H1 (cell line): Measurements from ENCODE around the gene UVRAG. TPM values are rescaled to one million over a fixed set of nuclear protein-coding genes. Genes with fewer than 3 reads are reported as not detected.

Source experiments
- BACH1 ChIP-seq: IDR thresholded peaks from 2 replicates; pipeline ENCODE4 v1.6.1; 2012; ENCODE audit warnings: low read length, improper control_type of control experiment
- POLR2A ChIP-seq, 2 experiments: IDR thresholded peaks; 1 replicate in 1 of 2; 2 replicates in 1 of 2; pipeline ENCODE4 v1.6.1; 2011; ENCODE audit warnings: low read depth in 2 of 2, low read length in 2 of 2, mild to moderate bottlenecking in 2 of 2; ENCODE audit errors: control extremely low read depth in 1 of 2
- POU5F1 ChIP-seq: IDR thresholded peaks from 2 replicates; pipeline ENCODE4 v1.6.1; 2011; ENCODE audit warnings: low read depth, mild to moderate bottlenecking, low read length, moderate library complexity
- SIN3A ChIP-seq, 2 experiments: IDR thresholded peaks in 1 of 2; conservative IDR thresholded peaks in 1 of 2; 2 replicates each; pipeline ENCODE4 v1.6.1; 2011 to 2012; ENCODE audit warnings: low read length in 2 of 2, improper control_type of control experiment in 1 of 2, low read depth in 1 of 2, mild to moderate bottlenecking in 1 of 2
- TAF7 ChIP-seq: optimal IDR thresholded peaks from 2 replicates; pipeline ENCODE3; 2011; ENCODE audit warnings: low read depth, mild to moderate bottlenecking, inconsistent platforms, low read length, moderate library complexity, borderline replicate concordance
- polyA plus RNA-seq, 7 experiments: library from polyadenylated mRNA; depleted of rRNA in 3 of 7; stranded (reverse) in 5 of 7; unstranded in 2 of 7; fragments of >200 nt in 5 of 7; fragments of 200-250 nt in 2 of 7; gene quantifications; 1 replicate in 5 of 7; 2 replicates in 1 of 7; 4 replicates in 1 of 7; pipeline versions ENCODE4 v1.2.1 to v1.2.3, GENCODE V29; 2011 to 2013; ENCODE audit warnings: missing spikeins in 2 of 7, mixed read lengths in 2 of 7
- total RNA-seq: library from RNA; stranded (reverse); fragmentation: NEBNext Ultra II Directional; extraction: Animal tissue kit (Norgen Biotek cat#: 25700); gene quantifications from 2 replicates; pipeline ENCODE4 v1.2.1, GENCODE V29; 2021

Gene UVRAG
- total and polyA plus RNA-seq, 2 of the 8 experiments (the other 6 are each of a cell fraction or from before 2014, with no cell fraction given): 5.5 to 14.7 TPM

- TF ChIP-seq POU5F1 (no peak), TAF7 (no peak), SIN3A (conservative IDR thresholded peaks at IDR 0.05 in 1 of 2, IDR thresholded peaks at IDR 0.05 in 1 of 2; ENCODE audit: low read depth in 1 of 2, low read length in 2 of 2) (no peak), BACH1 (no peak), POLR2A (IDR thresholded peaks at IDR 0.05; ENCODE audit: control extremely low read depth in 1 of 2, low read depth in 2 of 2, low read length in 2 of 2) (no peak)
- TF ChIP-seq, all 59 proteins: peak for 0
These were observed 21.8 kb upstream of the UVRAG start (continued) for GRCh38 chr11:75792997-75793800.
